ENCODE measurements around the gene OCA2. TPM values are rescaled to one million over a fixed set of nuclear protein-coding genes. Genes with fewer than 3 reads are reported as not detected.

OCA2 gene
- total RNA-seq, 1 experiment from 2014 or later: 0.31 TPM

- no peaks in the 10 kb centered on the region for H3K9me3 ChIP-seq (ENCODE audit: control insufficient read depth, low read depth, low read length)
- no peak for DNase-seq
- no peak; the same call in 2 of the 3 replicates for TF ChIP-seq CTCF (conservative IDR thresholded peaks at IDR 0.05)
These were observed 18.7 kb downstream of the OCA2 start for GRCh38 chr15:28080386-28080785.

More at GRCh38 chr15:28080386-28080785, 18.7 kb downstream of the OCA2 start:
- Mint-ChIP-seq H3K36me3 (ENCODE audit: insufficient read depth in 1 of 3, low read depth in 3 of 3) (no peaks in the 10 kb centered on the region), H3K4me3 (no peak overlapping the region), H3K27me3 (ENCODE audit: low read depth) (peaks cover 9% of the 10 kb centered on the region), H3K4me1 (peaks cover 3 to 9% of the 10 kb centered on the region in 2 experiments), H3K27ac (no peak overlapping the region), H3K9me3 (peaks cover 0 to 3% of the 10 kb centered on the region in 2 experiments; a peak in 1 of 5 replicates)
- no peak overlapping the region for H3K56ac ChIP-seq (ENCODE audit: insufficient read length, low read depth, low read length)
- no CpG with 5 or more reads among the region's 8 CpGs for WGBS (ENCODE audit: extremely low coverage, insufficient read length, low lambda C conversion rate)
- H3K23me2 ChIP-seq (ENCODE audit: insufficient read length, low read depth, low read length, poor library complexity, severe bottlenecking): no peaks in the 10 kb centered on the region
- H3K79me2 ChIP-seq (ENCODE audit: insufficient read depth, low read length): no peaks in the 10 kb centered on the region
- no peak overlapping the region for H4K5ac ChIP-seq (ENCODE audit: insufficient read length, low read depth, low read length)
- no peaks in the 10 kb centered on the region for H3K79me1 ChIP-seq (ENCODE audit: insufficient read depth, low read depth, low read length, poor library complexity, severe bottlenecking)
- no peaks in the 10 kb centered on the region for H3K4me1 ChIP-seq (ENCODE audit: insufficient read depth, low read length)
- no peak overlapping the region for H3K9ac ChIP-seq (ENCODE audit: extremely low read depth, insufficient read length, low read length)
- no peak overlapping the region for H2BK5ac ChIP-seq (ENCODE audit: insufficient read length, low read length)
- no peak overlapping the region for H2AFZ ChIP-seq (ENCODE audit: low read length)
- no peak overlapping the region for H3K18ac ChIP-seq (ENCODE audit: insufficient read length, low read depth, low read length)
- no peaks in the 10 kb centered on the region for H4K20me1 ChIP-seq (ENCODE audit: control insufficient read depth, insufficient read depth, insufficient read length)
- no peak overlapping the region for H3K27ac ChIP-seq (ENCODE audit: insufficient read length, low read depth, low read length)
- no peak overlapping the region for H3K4me2 ChIP-seq (ENCODE audit: insufficient read depth, insufficient read length, low read length)
- H2BK20ac ChIP-seq (ENCODE audit: low read depth, low read length, poor library complexity, severe bottlenecking): no peak overlapping the region
- H3K4ac ChIP-seq (ENCODE audit: low read depth, low read length): no peak overlapping the region
- H3K14ac ChIP-seq (ENCODE audit: insufficient read depth, low read length): no peak overlapping the region
- no peak overlapping the region for H2BK15ac ChIP-seq (ENCODE audit: low read depth, low read length)
- no peak overlapping the region for H2BK12ac ChIP-seq (ENCODE audit: insufficient read length, low read depth, low read length)
- no peak overlapping the region for H2AK5ac ChIP-seq (ENCODE audit: insufficient read length, low read length)
- no peaks in the 10 kb centered on the region for H3K27me3 ChIP-seq (ENCODE audit: insufficient read depth, low read length)
- no peak overlapping the region for H3T11ph ChIP-seq (ENCODE audit: low read length)
- no peak overlapping the region for H2BK120ac ChIP-seq (ENCODE audit: low read depth, low read length, poor library complexity, severe bottlenecking)
- no peak overlapping the region for H4K8ac ChIP-seq (replicated peaks; ENCODE audit: insufficient read length, low read depth, low read length)
- H4K91ac ChIP-seq (ENCODE audit: insufficient read length, low read depth, low read length): no peak overlapping the region
- H3K23ac ChIP-seq (ENCODE audit: insufficient read length, low read depth, low read length): no peak overlapping the region

Measured in H9 (cell line).